Mucosa of stomach (tissue), 1 donor: Measurements from ENCODE around the gene C9orf50.

Source experiments
- H3K27me3 ChIP-seq: one replicate; pipeline ENCODE4 v1.7.0; 2013; ENCODE audit warnings: mild to moderate bottlenecking, low read length; ENCODE audit not compliant: control insufficient read depth, insufficient read depth
- H3K36me3 ChIP-seq: one replicate; pipeline ENCODE4 v1.7.0; 2013; ENCODE audit warnings: low read length; ENCODE audit not compliant: control insufficient read depth, insufficient read depth
- H3K4me1 ChIP-seq: one replicate; pipeline ENCODE4 v1.7.0; 2013; ENCODE audit warnings: mild to moderate bottlenecking, low read length; ENCODE audit not compliant: control insufficient read depth, insufficient read depth
- H3K4me3 ChIP-seq: one replicate; pipeline ENCODE4 v1.7.0; 2013; ENCODE audit warnings: low read length
- H3K9ac ChIP-seq: one replicate; pipeline ENCODE4 v1.7.0; 2013; ENCODE audit warnings: mild to moderate bottlenecking, low read length, moderate library complexity
- H3K9me3 ChIP-seq: one replicate; pipeline ENCODE4 v1.7.0; 2013; ENCODE audit warnings: mild to moderate bottlenecking, low read length, moderate library complexity; ENCODE audit not compliant: control insufficient read depth
- donor health status: Pancreatic carcinoma.

The C9orf50 gene

DNA sequence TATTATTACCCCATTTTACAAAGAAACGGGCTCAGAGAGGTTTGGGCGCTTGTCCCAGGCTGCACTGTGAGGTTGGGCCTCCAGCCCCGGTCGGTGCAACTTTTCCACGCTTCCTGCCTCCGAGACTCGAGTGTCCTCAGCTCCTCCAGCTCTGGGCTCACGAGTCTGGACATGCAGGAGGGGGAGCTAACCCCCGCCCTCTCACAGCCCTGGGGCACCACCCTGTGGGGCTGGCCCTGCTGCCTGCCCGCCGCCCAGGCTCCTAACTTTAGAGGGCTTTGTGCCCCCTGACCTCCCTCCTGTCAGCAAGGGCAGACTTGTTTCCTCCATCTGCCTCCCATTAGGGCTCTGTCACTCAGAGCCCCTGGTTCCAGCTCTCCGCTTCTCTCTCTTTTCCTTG is 25.4 kb upstream of the C9orf50 start:
- H3K4me1 ChIP-seq: peaks cover 2% of the 10 kb centered on the region
- H3K27me3 ChIP-seq: no peaks in the 10 kb centered on the region
- H3K9ac ChIP-seq: no peak overlapping the region
- no peaks in the 10 kb centered on the region for H3K36me3 ChIP-seq
- no peaks in the 10 kb centered on the region for H3K9me3 ChIP-seq
- no peak overlapping the region for H3K4me3 ChIP-seq

DNA sequence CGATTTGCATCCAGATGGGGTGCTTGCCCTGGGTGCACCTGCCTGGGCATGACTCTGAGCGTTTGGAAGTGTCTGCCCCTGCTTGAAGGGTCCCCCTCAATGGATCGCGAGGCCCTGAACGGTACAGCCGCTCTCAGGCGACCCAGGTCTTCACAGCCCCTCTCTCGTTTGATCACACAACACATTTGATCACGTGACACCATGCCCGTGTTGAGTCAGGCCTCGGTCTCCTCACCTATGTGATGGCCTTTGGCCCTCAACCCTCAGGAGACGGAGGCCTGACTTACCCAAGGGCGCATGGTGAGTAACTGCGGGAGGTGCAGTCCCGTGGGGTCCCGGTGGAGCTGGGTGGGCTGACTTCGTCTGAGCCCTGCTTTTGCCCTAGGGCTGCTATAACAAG is 24.0 kb upstream of the C9orf50 start:
- H3K4me1 ChIP-seq: peaks cover 16% of the 10 kb centered on the region

DNA sequence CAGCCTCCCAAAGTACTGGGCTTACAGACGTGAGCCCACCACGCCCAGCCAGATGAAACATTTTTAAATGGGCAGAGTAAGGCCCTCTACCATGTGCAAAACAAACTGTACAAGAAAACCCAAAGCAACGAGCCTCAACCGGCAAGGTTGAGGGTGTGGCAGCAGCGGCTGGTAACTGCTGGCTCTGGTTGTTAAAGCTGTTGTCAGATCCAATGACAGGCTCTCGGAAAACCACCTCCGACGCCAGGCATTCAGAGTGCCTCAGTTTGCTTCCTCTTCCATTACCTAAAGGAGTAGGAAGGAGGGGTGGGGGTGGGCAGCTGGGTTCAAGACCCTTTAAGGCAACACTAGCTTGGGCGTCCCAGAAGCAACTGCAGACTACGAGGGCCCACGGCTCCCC is 23.5 kb upstream of the C9orf50 start:
- Histone ChIP-seq H3K4me3 (no peak overlapping the region), H3K9me3 (no peaks in the 10 kb centered on the region), H3K9ac (no peak overlapping the region), H3K27me3 (no peaks in the 10 kb centered on the region), H3K36me3 (no peaks in the 10 kb centered on the region), H3K4me1 (peaks cover 21% of the 10 kb centered on the region)

More for the DNA sequence above, 24.0 kb upstream of the C9orf50 start:
- Histone ChIP-seq H3K27me3 (no peaks in the 10 kb centered on the region), H3K9me3 (no peaks in the 10 kb centered on the region), H3K4me3 (no peak overlapping the region), H3K36me3 (no peaks in the 10 kb centered on the region), H3K9ac (no peak overlapping the region)

DNA sequence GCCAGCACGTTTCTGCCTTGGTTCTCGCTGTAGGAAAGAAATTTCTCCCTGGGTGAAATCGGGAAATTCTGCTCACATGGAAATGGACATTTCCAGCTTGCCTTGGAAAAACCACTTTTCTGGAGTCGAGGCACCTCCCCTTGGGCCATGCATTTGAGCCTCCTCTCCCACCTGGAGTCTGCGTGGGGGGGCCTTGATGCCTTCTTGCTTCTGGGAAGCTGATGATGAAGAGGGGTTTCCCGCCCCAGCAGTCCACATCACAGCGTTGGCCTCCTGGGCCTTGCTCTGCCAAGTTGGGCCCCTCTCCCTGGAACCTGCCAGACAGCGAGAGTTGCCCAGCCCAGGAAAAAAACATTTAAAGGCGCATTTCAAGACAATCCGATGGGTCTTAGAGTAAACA is 22.8 kb upstream of the C9orf50 start:
- Histone ChIP-seq H3K4me1 (peaks cover 24% of the 10 kb centered on the region), H3K27me3 (no peaks in the 10 kb centered on the region), H3K9ac (no peak overlapping the region), H3K4me3 (no peak overlapping the region), H3K9me3 (no peaks in the 10 kb centered on the region), H3K36me3 (peaks cover 3% of the 10 kb centered on the region)

DNA sequence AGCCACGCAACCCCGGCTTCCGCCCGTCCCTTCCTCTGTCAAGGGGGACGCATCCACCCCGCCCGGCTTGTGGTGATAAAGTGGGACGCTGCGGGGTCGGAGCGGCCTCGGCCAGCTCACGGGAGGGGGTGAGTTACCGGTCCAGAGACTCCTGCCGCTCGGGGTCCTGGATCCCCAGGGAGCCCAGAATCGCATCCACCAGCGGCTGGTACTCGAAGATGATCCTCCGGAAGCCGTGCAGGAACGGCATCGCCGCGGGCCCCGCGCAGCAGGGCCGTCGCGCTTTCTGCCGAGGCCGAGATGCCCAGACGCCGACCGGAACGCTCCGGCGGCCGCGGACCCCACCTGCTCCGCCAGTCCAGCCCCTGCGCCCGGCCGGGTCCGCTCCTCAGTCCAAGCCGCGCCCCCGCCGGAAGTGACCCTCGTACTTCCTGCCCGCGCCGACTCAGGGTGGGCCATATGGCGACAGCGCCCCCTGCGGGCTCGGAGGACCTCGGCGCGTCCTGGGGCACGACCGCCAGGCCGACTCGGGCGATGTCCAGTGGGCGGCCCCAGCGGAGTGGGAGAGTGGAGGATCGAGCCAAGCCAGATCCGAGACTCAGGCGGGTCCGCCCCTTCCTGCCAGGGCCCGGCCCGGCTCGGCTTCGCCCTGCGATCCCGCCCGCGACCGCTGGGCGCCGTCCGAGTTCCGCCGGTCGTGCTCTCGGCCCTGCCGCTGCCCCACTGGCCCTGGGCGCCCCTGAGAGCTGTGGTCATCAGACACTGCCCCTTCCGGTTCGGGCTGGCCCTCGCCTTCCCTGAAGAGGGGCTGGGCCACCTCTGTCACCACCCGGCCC is 21.1 kb upstream of the C9orf50 start, which contains the start of gene ASB6:
Gene ASB6 (minus strand): TSS at position 402 of the 836 bp plus-strand sequence. CDS start 152 bp downstream, at position 250.
- Histone ChIP-seq H3K27me3 (no peaks in the 10 kb centered on the region), H3K9me3 (no peaks in the 10 kb centered on the region), H3K4me3 (peak within 1 kb of the TSS; percentile 71), H3K36me3 (peaks cover 17% of the 10 kb centered on the region), H3K4me1 (peaks cover 24% of the 10 kb centered on the region), H3K9ac (peak within 1 kb of the TSS; percentile 84)

DNA sequence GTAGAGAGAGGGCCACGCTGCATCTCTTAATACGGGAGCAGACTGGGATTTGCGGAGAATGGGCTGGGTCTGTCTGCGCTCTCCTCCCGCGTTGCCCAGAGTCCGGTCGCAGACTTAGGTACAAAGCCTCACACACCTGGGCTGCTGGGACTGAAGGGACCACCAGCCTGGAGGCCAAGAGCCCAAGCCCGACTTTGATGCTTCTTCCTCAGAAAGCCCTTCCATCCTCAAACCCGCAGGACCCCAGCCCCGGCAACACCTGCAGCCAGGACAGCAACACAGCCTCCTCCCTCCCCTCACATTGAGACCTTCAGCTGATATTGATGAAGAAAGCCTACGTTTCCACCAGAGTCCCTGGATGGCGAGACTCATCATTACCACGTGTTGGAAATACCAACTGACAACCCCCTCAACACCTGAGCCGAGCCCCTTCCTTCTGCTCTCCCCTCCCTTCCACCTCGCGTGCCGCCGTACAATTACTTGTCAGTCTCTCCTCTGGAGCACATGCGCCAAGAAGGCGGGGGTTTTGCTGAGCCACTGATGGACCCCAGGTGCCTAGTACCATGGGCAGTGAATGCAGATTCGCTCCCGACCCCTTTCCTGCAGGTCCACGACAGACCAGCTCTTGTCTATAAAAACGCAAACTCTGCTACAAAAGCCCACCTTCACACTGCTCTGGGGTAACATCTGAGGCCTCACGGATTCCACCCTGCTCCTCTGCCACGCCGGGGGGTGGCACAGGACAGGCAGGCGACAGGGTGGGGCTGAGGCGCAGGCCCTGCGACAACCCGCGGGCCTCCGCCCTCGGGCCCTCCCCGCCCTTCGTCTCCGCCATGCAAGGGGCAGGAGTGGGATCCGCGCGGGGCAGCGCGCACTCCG is 20.2 kb upstream of the C9orf50 start:
- Histone ChIP-seq H3K9ac (peak overlapping the region; percentile 84), H3K27me3 (no peaks in the 10 kb centered on the region), H3K36me3 (peaks cover 18% of the 10 kb centered on the region), H3K9me3 (no peaks in the 10 kb centered on the region), H3K4me3 (peak overlapping the region; percentile 71), H3K4me1 (peaks cover 24% of the 10 kb centered on the region)

DNA sequence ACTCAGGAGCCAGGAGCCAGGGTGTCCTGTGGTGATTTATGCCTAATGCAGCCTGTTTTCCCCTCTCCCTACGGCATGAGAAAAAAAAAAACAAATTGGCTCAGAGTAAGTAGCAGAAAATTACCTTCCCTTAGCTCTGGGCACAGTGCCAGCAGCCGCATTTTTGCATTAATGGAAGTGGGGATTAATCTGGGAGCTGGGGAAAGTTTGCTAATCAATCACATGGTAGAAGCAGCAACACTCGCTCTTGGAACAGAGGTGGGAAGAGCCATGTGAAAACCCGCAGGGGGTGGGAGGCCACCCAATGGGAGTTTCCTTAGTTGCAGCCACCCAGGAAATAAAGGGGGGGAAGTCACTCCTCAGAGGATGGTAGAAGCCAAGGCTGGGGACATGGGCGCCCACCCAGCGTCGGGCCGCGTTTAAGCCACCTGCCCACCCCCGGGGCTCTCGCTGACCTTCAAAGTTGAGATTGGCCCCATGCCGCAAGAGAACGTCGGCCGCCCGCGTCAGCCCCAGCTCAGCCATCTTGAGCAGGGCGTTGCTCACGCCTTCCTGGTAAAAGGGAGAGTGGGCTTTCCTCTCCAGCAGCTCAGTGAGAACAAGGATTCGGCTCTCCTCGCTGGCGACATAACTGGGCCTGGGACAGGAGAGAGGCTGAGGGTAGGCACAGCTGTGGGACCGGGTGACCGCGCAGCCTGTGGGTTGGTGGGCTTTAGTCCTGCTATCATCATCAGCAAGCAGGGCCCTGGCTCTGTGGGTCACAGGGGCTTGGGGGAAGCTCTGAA is 19.4 kb upstream of the C9orf50 start:
- peak overlapping the region; percentile 84 for H3K9ac ChIP-seq

DNA sequence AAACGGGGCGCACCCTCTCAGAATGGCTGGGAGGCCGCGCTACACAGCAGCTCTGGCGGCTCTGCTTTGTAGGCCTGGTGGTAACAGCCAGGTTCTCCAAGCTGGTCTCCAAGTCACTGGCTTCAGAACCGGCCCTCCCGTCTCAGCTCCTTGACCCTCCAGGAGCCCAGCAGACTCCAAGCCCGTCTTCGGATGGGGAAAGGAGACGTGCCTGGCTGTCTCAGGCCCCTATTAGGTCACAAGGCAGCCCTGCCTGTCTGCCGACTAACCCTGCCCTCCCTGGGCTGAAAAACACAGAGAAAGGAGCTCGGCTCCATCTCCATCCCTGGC is 18.8 kb upstream of the C9orf50 start:
- H3K4me3 ChIP-seq: no peak overlapping the region
- H3K36me3 ChIP-seq: peaks cover 18% of the 10 kb centered on the region
- no peaks in the 10 kb centered on the region for H3K9me3 ChIP-seq
- peaks cover 24% of the 10 kb centered on the region for H3K4me1 ChIP-seq
- peak overlapping the region; percentile 28 for H3K9ac ChIP-seq
- no peaks in the 10 kb centered on the region for H3K27me3 ChIP-seq

More for the DNA sequence above, 19.4 kb upstream of the C9orf50 start:
- H3K4me1 ChIP-seq: peaks cover 24% of the 10 kb centered on the region
- peak overlapping the region; percentile 71 for H3K4me3 ChIP-seq
- no peaks in the 10 kb centered on the region for H3K27me3 ChIP-seq
- H3K9me3 ChIP-seq: no peaks in the 10 kb centered on the region
- peaks cover 18% of the 10 kb centered on the region for H3K36me3 ChIP-seq

DNA sequence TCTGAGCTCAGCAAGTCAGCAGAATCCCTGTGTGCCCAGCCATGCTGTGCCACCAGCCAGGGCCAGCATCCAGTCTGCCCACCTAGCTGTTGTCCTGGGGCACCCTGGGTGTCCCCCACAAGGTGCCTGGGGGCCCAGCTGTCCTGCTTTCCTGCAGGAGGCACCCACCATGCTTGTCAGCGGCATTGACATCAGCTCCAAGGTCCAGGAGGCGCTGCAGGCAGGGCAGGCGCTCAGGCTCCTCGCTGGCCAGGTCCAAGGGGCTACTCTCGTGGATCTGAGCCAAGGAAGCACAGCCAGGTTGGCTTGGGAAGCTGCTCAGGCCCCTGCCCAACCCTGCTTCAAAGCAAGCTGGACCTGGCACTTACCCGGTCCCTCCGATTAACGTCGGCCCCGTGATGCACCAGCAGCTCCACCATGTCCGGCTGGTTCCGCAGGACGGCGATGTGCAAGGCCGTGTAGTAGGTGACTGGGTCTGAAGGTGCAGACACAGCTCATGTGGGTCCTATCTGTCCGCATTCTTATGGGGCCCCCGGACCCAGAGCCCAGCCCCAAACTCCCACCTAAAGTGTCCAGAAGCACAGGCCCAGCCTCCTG is 18.2 kb upstream of the C9orf50 start:
- no peaks in the 10 kb centered on the region for H3K9me3 ChIP-seq
- H3K36me3 ChIP-seq: peaks cover 19% of the 10 kb centered on the region
- H3K4me3 ChIP-seq: no peak overlapping the region
- H3K9ac ChIP-seq: no peak overlapping the region
- H3K27me3 ChIP-seq: no peaks in the 10 kb centered on the region
- H3K4me1 ChIP-seq: peaks cover 24% of the 10 kb centered on the region

DNA sequence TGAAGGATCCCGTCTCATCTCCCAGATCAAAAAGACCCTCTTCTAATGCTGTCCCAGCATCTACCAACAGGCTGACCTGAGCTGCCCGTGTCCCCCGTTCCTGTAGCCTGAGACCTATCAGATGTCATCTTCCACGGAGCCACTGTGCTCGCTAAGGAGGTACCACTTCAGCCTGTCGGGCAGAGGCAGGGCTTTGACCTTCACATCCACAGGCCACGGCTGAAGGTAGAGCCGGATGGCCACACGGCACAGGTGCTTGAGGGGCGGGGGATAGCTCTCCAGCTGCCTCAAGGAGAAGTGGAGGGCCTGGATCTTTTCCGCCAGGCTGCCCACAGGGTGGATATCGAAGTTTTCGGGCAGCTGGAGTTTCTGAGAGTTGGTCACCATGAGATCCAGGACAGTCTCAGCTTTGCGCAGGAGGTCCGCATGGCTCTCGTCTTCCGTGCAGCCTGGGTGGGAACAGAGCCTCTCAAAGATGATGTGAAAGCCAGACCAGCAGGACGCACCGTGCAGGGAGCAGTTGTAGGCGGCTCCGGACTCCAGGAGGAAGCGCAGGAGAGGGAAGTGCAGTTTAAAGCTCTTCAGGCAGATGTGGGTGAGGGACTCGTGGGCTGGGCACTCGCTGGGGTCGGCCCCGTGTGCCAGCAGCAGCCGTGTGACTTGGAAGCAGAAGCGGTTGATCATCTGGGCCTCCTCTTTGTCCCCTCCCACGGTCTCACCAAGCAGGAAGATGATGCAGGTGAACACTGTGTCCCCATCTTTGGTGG is 17.0 kb upstream of the C9orf50 start:
- H3K9ac ChIP-seq: no peak overlapping the region
- no peaks in the 10 kb centered on the region for H3K9me3 ChIP-seq
- peaks cover 24% of the 10 kb centered on the region for H3K36me3 ChIP-seq
- H3K4me1 ChIP-seq: peaks cover 24% of the 10 kb centered on the region
- no peaks in the 10 kb centered on the region for H3K27me3 ChIP-seq
- no peak overlapping the region for H3K4me3 ChIP-seq

DNA sequence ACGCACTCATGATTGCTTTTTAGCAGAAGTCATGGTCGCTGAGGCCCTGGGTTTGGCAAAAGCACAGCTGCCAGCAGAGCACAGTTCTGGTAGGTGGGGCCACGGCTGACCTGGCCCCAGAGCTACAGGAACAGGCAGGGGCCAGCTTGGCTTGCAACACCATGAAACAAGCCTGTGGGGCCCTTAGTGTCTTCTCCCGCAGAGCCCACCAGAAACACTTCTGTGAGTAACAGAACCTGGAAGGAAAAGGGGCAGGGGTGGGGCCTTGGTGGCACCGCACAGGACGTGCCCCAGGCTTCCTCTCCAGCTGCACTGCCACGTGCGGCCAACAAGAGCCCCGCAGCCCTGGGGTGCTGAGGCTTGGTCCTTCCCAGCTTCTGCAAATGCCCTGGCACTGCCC is 16.2 kb upstream of the C9orf50 start:
- Histone ChIP-seq H3K4me1 (peaks cover 24% of the 10 kb centered on the region), H3K9ac (no peak overlapping the region), H3K36me3 (peaks cover 31% of the 10 kb centered on the region), H3K9me3 (no peaks in the 10 kb centered on the region), H3K27me3 (no peaks in the 10 kb centered on the region), H3K4me3 (no peak overlapping the region)
